Liver (tissue), 9 donors: ENCODE data around the gene MBNL2. TPM values are rescaled to one million over a fixed set of nuclear protein-coding genes. Genes with fewer than 3 reads are reported as not detected.

Source experiments
- DNase-seq: peaks from one replicate; pipeline ENCODE4 v3.0.0-alpha.2; 2017; ENCODE audit warnings: low spot score
- H3K27ac ChIP-seq, 2 donors: one replicate each; pipeline ENCODE4 v1.7.0; 2013; ENCODE audit warnings: inconsistent platforms in 2 of 2, low read length in 2 of 2, control low read depth in 1 of 2, low read depth in 1 of 2, mild to moderate bottlenecking in 1 of 2
- H3K27me3 ChIP-seq, 4 donors: one replicate each; pipeline versions ENCODE4 v1.6.1 to v1.7.0; 2013; ENCODE audit warnings: low read length in 3 of 4, inconsistent platforms in 1 of 4, mild to moderate bottlenecking in 1 of 4, moderate library complexity in 1 of 4; ENCODE audit not compliant: control insufficient read depth in 4 of 4, insufficient read depth in 4 of 4
- H3K36me3 ChIP-seq, 4 donors: one replicate each; pipeline versions ENCODE4 v1.6.1 to v1.7.0; 2013; ENCODE audit warnings: low read length in 3 of 4, mild to moderate bottlenecking in 3 of 4, low read depth in 1 of 4, moderate library complexity in 1 of 4; ENCODE audit not compliant: control insufficient read depth in 4 of 4, insufficient read depth in 3 of 4
- H3K4me1 ChIP-seq, 4 donors: one replicate each; pipeline versions ENCODE4 v1.6.1 to v1.7.0; 2013; ENCODE audit warnings: low read length in 3 of 4, mild to moderate bottlenecking in 3 of 4, moderate library complexity in 1 of 4; ENCODE audit not compliant: control insufficient read depth in 4 of 4, insufficient read depth in 4 of 4
- H3K4me3 ChIP-seq, 3 donors: one replicate each; pipeline versions ENCODE4 v1.6.1 to v1.7.0; 2013; ENCODE audit warnings: low read length in 3 of 3, control low read depth in 1 of 3, low read depth in 1 of 3, mild to moderate bottlenecking in 1 of 3
- H3K9ac ChIP-seq, 2 donors: one replicate each; pipeline ENCODE4 v1.7.0; 2013; ENCODE audit warnings: low read length in 2 of 2, mild to moderate bottlenecking in 2 of 2, moderate library complexity in 2 of 2, control low read depth in 1 of 2, low read depth in 1 of 2
- H3K9me3 ChIP-seq, 4 donors: one replicate each; pipeline versions ENCODE4 v1.6.1 to v1.7.0; 2013; ENCODE audit warnings: low read length in 3 of 4; ENCODE audit not compliant: control insufficient read depth in 4 of 4
- ATF3 ChIP-seq: IDR thresholded peaks from 2 replicates; pipeline ENCODE4 v1.6.1; 2016; ENCODE audit warnings: antibody characterized with exemption
- EGR1 ChIP-seq, 2 donors: IDR thresholded peaks; 2 replicates each; pipeline ENCODE4 v1.6.1; 2016 to 2018; ENCODE audit warnings: antibody characterized with exemption in 2 of 2, low read depth in 2 of 2
- FOXA1 ChIP-seq: IDR thresholded peaks from 2 replicates; pipeline ENCODE4 v1.6.1; 2016; ENCODE audit warnings: antibody characterized with exemption
- FOXA2 ChIP-seq: IDR thresholded peaks from 2 replicates; pipeline ENCODE4 v1.6.1; 2016; ENCODE audit warnings: antibody characterized with exemption
- GABPA ChIP-seq, 2 donors: IDR thresholded peaks in 1 of 2; conservative IDR thresholded peaks in 1 of 2; 2 replicates each; pipeline ENCODE4 v1.6.1; 2016; ENCODE audit warnings: antibody characterized with exemption in 2 of 2, mild to moderate bottlenecking in 1 of 2, moderate library complexity in 1 of 2
- HNF4A ChIP-seq, 2 donors: conservative IDR thresholded peaks; 2 replicates each; pipeline ENCODE4 v1.6.1; 2016; ENCODE audit warnings: antibody characterized with exemption in 2 of 2, mild to moderate bottlenecking in 2 of 2
- HNF4G ChIP-seq: IDR thresholded peaks from 2 replicates; pipeline ENCODE4 v1.6.1; 2016; ENCODE audit warnings: antibody characterized with exemption
- JUND ChIP-seq, 2 donors: IDR thresholded peaks; 2 replicates each; pipeline ENCODE4 v1.6.1; 2016; ENCODE audit warnings: antibody characterized with exemption in 2 of 2
- MAX ChIP-seq: IDR thresholded peaks from 2 replicates; pipeline ENCODE4 v1.6.1; 2016; ENCODE audit warnings: antibody characterized with exemption
- NR2F2 ChIP-seq: IDR thresholded peaks from 2 replicates; pipeline ENCODE4 v1.6.1; 2016; ENCODE audit warnings: antibody characterized with exemption
- RAD21 ChIP-seq, 2 donors: IDR thresholded peaks; 2 replicates each; pipeline ENCODE4 v1.6.1; 2016; ENCODE audit warnings: antibody characterized with exemption in 2 of 2, mild to moderate bottlenecking in 2 of 2
- REST ChIP-seq: IDR thresholded peaks from 2 replicates; pipeline ENCODE4 v1.6.1; 2016; ENCODE audit warnings: antibody characterized with exemption, mild to moderate bottlenecking
- RXRA ChIP-seq, 2 donors: IDR thresholded peaks; 2 replicates each; pipeline ENCODE4 v1.6.1; 2017 to 2018; ENCODE audit warnings: antibody characterized with exemption in 2 of 2, mild to moderate bottlenecking in 1 of 2
- SP1 ChIP-seq: IDR thresholded peaks from 2 replicates; pipeline ENCODE4 v1.6.1; 2018; ENCODE audit warnings: antibody characterized with exemption, mild to moderate bottlenecking
- YY1 ChIP-seq: IDR thresholded peaks from 2 replicates; pipeline ENCODE4 v1.6.1; 2016; ENCODE audit warnings: antibody characterized with exemption, mild to moderate bottlenecking
- ZBTB33 ChIP-seq: IDR thresholded peaks from 2 replicates; pipeline ENCODE4 v1.6.1; 2016; ENCODE audit warnings: antibody characterized with exemption
- WGBS: extraction: QIAGEN DNeasy Blood & Tissue Kit; methylation state at CpG from one replicate; pipeline ENCODE4 v1.1.7; 2013; 5-methylcytosine and 5-hydroxymethylcytosine counted together
- polyA plus RNA-seq, 2 donors: library from polyadenylated mRNA; stranded (reverse) in 1 of 2; unstranded in 1 of 2; fragments of 200-250 nt in 1 of 2; fragments of >200 nt in 1 of 2; fragmentation: Nextera tagmentation in 1 of 2; extraction: Ambion mirVana in 1 of 2; gene quantifications; one replicate each; pipeline versions ENCODE4 v1.2.1 to v1.2.3, GENCODE V29; 2013 to 2015
- total RNA-seq, 2 donors: library from RNA; depleted of rRNA; stranded (reverse); fragments of >200 nt; gene quantifications; one replicate each; pipeline ENCODE4 v1.2.3, GENCODE V29; 2014
- donor health status: healthy.
- donor health status: healthy.
- donor health status: healthy.
- donor health status: healthy.
- donor health status: healthy.

The MBNL2 gene
- total and polyA plus RNA-seq, 4 donors, result 16.0 to 49.6 (median 36.8) TPM

GRCh38 chr13:97266332-97266731, 44.2 kb downstream of the MBNL2 start:
- Histone ChIP-seq H3K27ac (no peak overlapping the region), H3K9me3 (no peaks in the 10 kb centered on the region), H3K4me3 (no peak overlapping the region), H3K36me3 (no peaks in the 10 kb centered on the region), H3K27me3 (no peaks in the 10 kb centered on the region), H3K9ac (no peak overlapping the region), H3K4me1 (peaks cover 11 to 18% (median 14%) of the 10 kb centered on the region in 4 donors)
- DNase-seq, result no peak
- TF ChIP-seq JUND (IDR thresholded peaks at IDR 0.05), result no peak
- no peak for TF ChIP-seq ATF3
- no peak for TF ChIP-seq GABPA (IDR thresholded peaks at IDR 0.05 in 1 of 2, conservative IDR thresholded peaks at IDR 0.05 in 1 of 2)
- TF ChIP-seq HNF4A (conservative IDR thresholded peaks at IDR 0.05), result no peak
- no peak for TF ChIP-seq NR2F2
- no peak for TF ChIP-seq FOXA2
- no peak for TF ChIP-seq YY1
- no peak for TF ChIP-seq HNF4G
- no peak for TF ChIP-seq SP1
- TF ChIP-seq MAX, result no peak
- TF ChIP-seq FOXA1, result no peak
- TF ChIP-seq EGR1 (IDR thresholded peaks at IDR 0.05; ENCODE audit: low read depth in 2 of 2), result no peak
- TF ChIP-seq RAD21 (IDR thresholded peaks at IDR 0.05), result no peak
- no peak for TF ChIP-seq REST
- WGBS, result 84% methylated on average over 8 of the region's 8 CpGs

GRCh38 chr13:97266772-97267417, 44.8 kb downstream of the MBNL2 start:
- Histone ChIP-seq H3K4me1 (peaks cover 6 to 13% (median 10%) of the 10 kb centered on the region in 4 donors), H3K9me3 (no peaks in the 10 kb centered on the region), H3K4me3 (no peak overlapping the region), H3K36me3 (no peaks in the 10 kb centered on the region), H3K27ac (peak overlapping the region in 1 of 2 donors; percentile 13), H3K9ac (no peak overlapping the region), H3K27me3 (no peaks in the 10 kb centered on the region)
- 87% methylated on average over 8 of the region's 8 CpGs for WGBS
- no peak for DNase-seq
- no peak for TF ChIP-seq ZBTB33
- TF ChIP-seq ATF3, result no peak
- no peak for TF ChIP-seq NR2F2
- no peak for TF ChIP-seq RAD21 (IDR thresholded peaks at IDR 0.05)
- no peak for TF ChIP-seq EGR1 (IDR thresholded peaks at IDR 0.05; ENCODE audit: low read depth in 2 of 2)
- TF ChIP-seq RXRA (IDR thresholded peaks at IDR 0.05), result no peak
- no peak for TF ChIP-seq GABPA (IDR thresholded peaks at IDR 0.05 in 1 of 2, conservative IDR thresholded peaks at IDR 0.05 in 1 of 2)
